NCI-H748 treated with DMSO at 0.1 percent for 48 hours (cell line): ENCODE results near the gene EMP2.
"Not testable (repeated sequence)": the region's sequence is repeated elsewhere in the genome, so short reads cannot be mapped to it uniquely, and the experiment has no call there.

Experiments used
- DNase-seq: peaks from one replicate; lab custom pipeline; 2025; lab: John Stamatoyannopoulos, UW

The EMP2 gene

GRCh38 chr16:10578474-10579316, 1.7 kb downstream of the EMP2 start:
- no peak for DNase-seq

GRCh38 chr16:10577305-10578202, 2.8 kb downstream of the EMP2 start:
- no peak for DNase-seq

- no peak for DNase-seq
Observed at GRCh38 chr16:10576390-10577304, 3.8 kb downstream of the EMP2 start.

- DNase-seq: no peak
Observed at GRCh38 chr16:10575506-10576130, 4.8 kb downstream of the EMP2 start.

GRCh38 chr16:10572611-10573010, 7.8 kb downstream of the EMP2 start:
- no peak for DNase-seq

GRCh38 chr16:10571354-10571753, 9.0 kb downstream of the EMP2 start:
- no peak for DNase-seq

- no peak for DNase-seq
Observed at GRCh38 chr16:10569621-10570020, 10.8 kb downstream of the EMP2 start.

- no peak for DNase-seq
Observed at GRCh38 chr16:10566613-10567012, 13.8 kb downstream of the EMP2 start.

GRCh38 chr16:10565167-10565566, 15.2 kb downstream of the EMP2 start:
- DNase-seq: no peak

- DNase-seq: no peak
Observed at GRCh38 chr16:10564591-10564990, 15.8 kb downstream of the EMP2 start.

- no peak for DNase-seq
Observed at GRCh38 chr16:10562361-10562899, 18.0 kb downstream of the EMP2 start.

- no peak for DNase-seq
Observed at GRCh38 chr16:10561425-10561824, 19.0 kb downstream of the EMP2 start.

GRCh38 chr16:10561001-10561400, 19.4 kb downstream of the EMP2 start:
- DNase-seq: no peak

GRCh38 chr16:10559792-10560191, 20.6 kb downstream of the EMP2 start:
- not testable (repeated sequence) for DNase-seq

- no peak for DNase-seq
Observed at GRCh38 chr16:10558746-10559641, 21.4 kb downstream of the EMP2 start.

- no peak for DNase-seq
Observed at GRCh38 chr16:10558305-10558704, 22.1 kb downstream of the EMP2 start.

GRCh38 chr16:10557750-10558149, 22.6 kb downstream of the EMP2 start:
- DNase-seq: no peak

- no peak for DNase-seq
Observed at GRCh38 chr16:10556236-10556635, 24.2 kb downstream of the EMP2 start.

- no peak for DNase-seq
Observed at GRCh38 chr16:10554569-10554968, 25.8 kb downstream of the EMP2 start.

GRCh38 chr16:10552998-10553491, 27.4 kb downstream of the EMP2 start:
- no peak for DNase-seq
